Adrenal gland (tissue), 12 donors: ENCODE measurements around the gene RAP1GAP. TPM values are rescaled to one million over a fixed set of nuclear protein-coding genes. Genes with fewer than 3 reads are reported as not detected.

ENCODE experiments used
- DNase-seq, 7 donors: peaks; one replicate each; pipeline ENCODE4 v3.0.0-alpha.2; 2019 to 2020
- H3K27ac ChIP-seq, 5 donors: fragments of 200-600 bp; sonication (generic) in 4 of 5; 1 replicate in 3 of 5; 2 replicates in 2 of 5; pipeline versions ENCODE4 v1.5.1 to v1.8.0; 2016 to 2020; ENCODE audit warnings: mild to moderate bottlenecking in 1 of 5
- H3K27me3 ChIP-seq: fragments of 200-600 bp; 2 replicates; pipeline ENCODE4 v1.8.0; 2021
- H3K36me3 ChIP-seq, 2 donors: fragments of 200-600 bp; replicated peaks in 1 of 2; 1 replicate in 1 of 2; 2 replicates in 1 of 2; pipeline versions ENCODE4 v1.5.1 to v1.8.0; 2018 to 2022
- H3K4me1 ChIP-seq, 2 donors: fragments of 200-600 bp; replicated peaks in 1 of 2; 1 replicate in 1 of 2; 2 replicates in 1 of 2; pipeline versions ENCODE4 v1.5.1 to v1.8.0; 2018 to 2021
- H3K4me3 ChIP-seq, 4 donors: fragments of 200-600 bp; sonication (generic) in 3 of 4; one replicate each; pipeline ENCODE4 v1.5.1; 2016 to 2018
- H3K9me3 ChIP-seq, 3 donors: fragments of 200-600 bp; sonication (generic) in 1 of 3; replicated peaks in 1 of 3; 1 replicate in 2 of 3; 2 replicates in 1 of 3; pipeline versions ENCODE4 v1.5.1 to v1.8.0; 2016 to 2021
- CTCF ChIP-seq, 6 experiments: fragments of 450-650 bp in 4 of 6; fragments of 200-600 bp in 2 of 6; sonication (generic) in 1 of 6; IDR thresholded peaks; 1 replicate in 5 of 6; 2 replicates in 1 of 6; pipeline versions ENCODE4 v1.5.1 to v1.8.0; 2016 to 2021; ENCODE audit warnings: antibody characterized with exemption in 6 of 6, mild to moderate bottlenecking in 2 of 6, moderate library complexity in 1 of 6
- POLR2A ChIP-seq, 2 donors: fragments of 450-650 bp; IDR thresholded peaks; one replicate each; pipeline ENCODE4 v1.6.1; 2017; ENCODE audit warnings: antibody characterized with exemption in 2 of 2, mild to moderate bottlenecking in 2 of 2, moderate library complexity in 1 of 2
- WGBS, 4 donors: extraction: QIAGEN DNeasy Blood & Tissue Kit in 2 of 4; methylation state at CpG; one replicate each; pipeline versions ENCODE4 v1.1.5 to v1.1.7; 2013 to 2017; 5-methylcytosine and 5-hydroxymethylcytosine counted together
- intact Hi-C, 2 donors: fragments of 100-400 bp; cut with DNase I; formaldehyde crosslinking; loops; one replicate each; pipeline versions ENCODE4 v1.14.1 to v1.15.0; 2022 to 2023
- polyA plus RNA-seq, 3 donors: library from polyadenylated mRNA; stranded (reverse); fragments of 200-250 nt in 2 of 3; fragments of 350-450 nt in 1 of 3; fragmentation: Illumina TruSeq in 1 of 3; extraction: RNeasy Lipid Tissue Mini Kit (QIAGEN cat#74804) in 1 of 3; gene quantifications; one replicate each; pipeline ENCODE4 v1.2.3, GENCODE V29; 2013 to 2014
- total RNA-seq, 9 donors: library from RNA; depleted of rRNA in 4 of 9; stranded (reverse); fragments of >200 nt in 4 of 9; fragments of 120-200 nt in 1 of 9; fragmentation: NEBNext Ultra II Directional in 1 of 9; extraction: Animal tissue kit (Norgen Biotek cat#: 25700) in 1 of 9; gene quantifications; one replicate each; pipeline versions ENCODE4 v1.1.0 to v1.2.4, GENCODE V29; 2013 to 2023
- donor health status: healthy with polysubstance abuse.
- donor health status: Bipolar disorder and iron deficiency.
- donor health status: DM: yes; HTN: yes; CAD: no.
- donor health status: DM: no; HTN: no; CAD: no.
- donor health status: DM: no; HTN: no; CAD: no.
- donor health status: DM: yes; HTN: yes; CAD: no.

Gene RAP1GAP
- total and polyA plus RNA-seq, 12 donors: 52.4 to 409 (median 90.0) TPM

- Histone ChIP-seq H3K9me3 (no peaks in the 10 kb centered on the region), H3K36me3 (no peaks in the 10 kb centered on the region), H3K4me1 (peaks cover 23 to 25% of the 10 kb centered on the region in 2 donors), H3K27me3 (no peaks in the 10 kb centered on the region), H3K27ac (peak overlapping the region in 4 of 5 donors; percentile 6 to 89 (median 76)), H3K4me3 (no peak overlapping the region)
- WGBS, 4 donors: 11 to 37% (median 23%) methylated on average over 11 to 24 of the region's 24 CpGs
- TF ChIP-seq POLR2A (IDR thresholded peaks at IDR 0.05) (peak in 1 of 2 donors; percentile 77), CTCF (IDR thresholded peaks at IDR 0.05) (peak in 1 of 6 experiments; percentile 19)
- intact Hi-C loops: no loop called here
- DNase-seq: peak; percentile 87 to 99 (median 97)
Observed at GRCh38 chr1:21586846-21587601, 82.1 kb downstream of the RAP1GAP start.

GRCh38 chr1:21586222-21586621 is 82.9 kb downstream of the RAP1GAP start:
- Histone ChIP-seq H3K27me3 (no peaks in the 10 kb centered on the region), H3K4me1 (peaks cover 23 to 25% of the 10 kb centered on the region in 2 donors), H3K36me3 (no peaks in the 10 kb centered on the region), H3K9me3 (no peaks in the 10 kb centered on the region), H3K4me3 (no peak overlapping the region), H3K27ac (peak overlapping the region in 4 of 5 donors; percentile 6 to 89 (median 74))
- DNase-seq: no peak
- intact Hi-C loops: no loop called here
- TF ChIP-seq CTCF (IDR thresholded peaks at IDR 0.05) (no peak), POLR2A (IDR thresholded peaks at IDR 0.05) (no peak)
- WGBS, 4 donors: 49 to 88% (median 56%) methylated on average over 4 to 12 of the region's 12 CpGs

GRCh38 chr1:21585037-21585436 is 84.1 kb downstream of the RAP1GAP start:
- WGBS, 4 donors: 38 to 58% (median 47%) methylated on average over 9 of the region's 9 CpGs
- DNase-seq: peak in 4 of 7 donors; percentile 52 to 67 (median 54)
- Histone ChIP-seq H3K27ac (peak overlapping the region in 3 of 5 donors; percentile 62 to 89 (median 86)), H3K9me3 (no peaks in the 10 kb centered on the region), H3K4me1 (peaks cover 16 to 25% of the 10 kb centered on the region in 2 donors), H3K27me3 (no peaks in the 10 kb centered on the region), H3K4me3 (no peak overlapping the region), H3K36me3 (no peaks in the 10 kb centered on the region)
- no peak for TF ChIP-seq POLR2A (IDR thresholded peaks at IDR 0.05)
- no peak for TF ChIP-seq CTCF (IDR thresholded peaks at IDR 0.05)
- intact Hi-C loops: no loop called here

GRCh38 chr1:21584096-21584495 is 85.1 kb downstream of the RAP1GAP start:
- H3K9me3 ChIP-seq: no peaks in the 10 kb centered on the region
- intact Hi-C loops: no loop called here
- H3K27me3 ChIP-seq: no peaks in the 10 kb centered on the region
- H3K4me3 ChIP-seq: no peak overlapping the region
- H3K36me3 ChIP-seq: no peaks in the 10 kb centered on the region
- 67 to 86% (median 76%) methylated on average over 10 of the region's 10 CpGs for WGBS, 4 donors
- DNase-seq: no peak
- peak overlapping the region in 3 of 5 donors; percentile 26 to 44 (median 29) for H3K27ac ChIP-seq
- no peak for TF ChIP-seq POLR2A (IDR thresholded peaks at IDR 0.05)
- TF ChIP-seq CTCF (IDR thresholded peaks at IDR 0.05): no peak
- H3K4me1 ChIP-seq: peaks cover 16 to 25% of the 10 kb centered on the region in 2 donors
